Liver (tissue), 3 donors: ENCODE results near the gene KCNN3.

Source experiments
- EGR1 ChIP-seq, 2 donors: IDR thresholded peaks; 2 replicates each; pipeline ENCODE4 v1.6.1; 2016 to 2018; ENCODE audit warnings: antibody characterized with exemption in 2 of 2, low read depth in 2 of 2
- GABPA ChIP-seq, 2 donors: IDR thresholded peaks in 1 of 2; conservative IDR thresholded peaks in 1 of 2; 2 replicates each; pipeline ENCODE4 v1.6.1; 2016; ENCODE audit warnings: antibody characterized with exemption in 2 of 2, mild to moderate bottlenecking in 1 of 2, moderate library complexity in 1 of 2
- HNF4G ChIP-seq: IDR thresholded peaks from 2 replicates; pipeline ENCODE4 v1.6.1; 2016; ENCODE audit warnings: antibody characterized with exemption
- RAD21 ChIP-seq, 2 donors: IDR thresholded peaks; 2 replicates each; pipeline ENCODE4 v1.6.1; 2016; ENCODE audit warnings: antibody characterized with exemption in 2 of 2, mild to moderate bottlenecking in 2 of 2
- TAF1 ChIP-seq: conservative IDR thresholded peaks from 2 replicates; pipeline ENCODE4 v1.6.1; 2016; ENCODE audit warnings: antibody characterized with exemption, mild to moderate bottlenecking
- YY1 ChIP-seq: IDR thresholded peaks from 2 replicates; pipeline ENCODE4 v1.6.1; 2016; ENCODE audit warnings: antibody characterized with exemption, mild to moderate bottlenecking
- TF ChIP-seq, protein P1 (sequence below): fragments of 150-350 bp; IDR thresholded peaks from 2 replicates; pipeline ENCODE4 v1.5.1; 2017; ENCODE audit warnings: improper control_type of control experiment, low read depth, low read length; ENCODE audit not compliant: missing input control
- TF ChIP-seq, protein P2 (sequence below): IDR thresholded peaks from 2 replicates; pipeline ENCODE4 v1.6.1; 2016; ENCODE audit warnings: antibody characterized with exemption
- TF ChIP-seq, protein P3 (sequence below): IDR thresholded peaks from 2 replicates; pipeline ENCODE4 v1.6.1; 2016; ENCODE audit warnings: antibody characterized with exemption
- donor health status: healthy.
- donor health status: healthy.

DNA sequence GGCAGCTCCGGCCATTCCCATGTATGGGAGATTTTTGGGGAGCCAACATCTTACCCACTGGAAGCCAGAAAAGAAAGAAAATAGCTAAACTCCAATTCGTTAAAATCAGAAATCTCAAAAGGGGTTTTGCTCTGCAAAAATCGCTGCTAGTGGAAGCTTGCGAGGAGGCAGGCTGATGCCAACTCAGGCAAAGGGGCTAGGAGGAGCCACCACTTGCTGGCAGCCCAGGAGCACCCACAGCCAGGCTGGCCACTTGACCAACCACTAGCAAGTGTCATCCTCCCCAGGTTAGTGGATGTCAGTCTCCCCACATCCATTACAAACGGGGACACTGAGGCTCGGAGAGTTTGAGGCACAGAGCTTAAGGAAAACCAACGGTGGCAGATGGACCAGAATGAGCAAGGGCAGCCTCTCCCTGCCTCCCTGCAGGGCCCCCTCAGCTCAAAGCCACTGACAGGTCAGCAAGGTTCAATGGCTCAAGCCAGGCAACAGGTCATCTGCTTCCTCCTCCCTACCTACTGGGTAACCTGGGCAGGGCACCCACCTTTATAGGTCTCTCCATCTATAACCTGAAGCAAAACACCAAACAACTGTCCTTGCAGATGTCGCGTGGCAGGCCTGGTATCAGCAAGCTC lies 10.8 kb downstream of the KCNN3 start:
- TF ChIP-seq, protein P1, sequence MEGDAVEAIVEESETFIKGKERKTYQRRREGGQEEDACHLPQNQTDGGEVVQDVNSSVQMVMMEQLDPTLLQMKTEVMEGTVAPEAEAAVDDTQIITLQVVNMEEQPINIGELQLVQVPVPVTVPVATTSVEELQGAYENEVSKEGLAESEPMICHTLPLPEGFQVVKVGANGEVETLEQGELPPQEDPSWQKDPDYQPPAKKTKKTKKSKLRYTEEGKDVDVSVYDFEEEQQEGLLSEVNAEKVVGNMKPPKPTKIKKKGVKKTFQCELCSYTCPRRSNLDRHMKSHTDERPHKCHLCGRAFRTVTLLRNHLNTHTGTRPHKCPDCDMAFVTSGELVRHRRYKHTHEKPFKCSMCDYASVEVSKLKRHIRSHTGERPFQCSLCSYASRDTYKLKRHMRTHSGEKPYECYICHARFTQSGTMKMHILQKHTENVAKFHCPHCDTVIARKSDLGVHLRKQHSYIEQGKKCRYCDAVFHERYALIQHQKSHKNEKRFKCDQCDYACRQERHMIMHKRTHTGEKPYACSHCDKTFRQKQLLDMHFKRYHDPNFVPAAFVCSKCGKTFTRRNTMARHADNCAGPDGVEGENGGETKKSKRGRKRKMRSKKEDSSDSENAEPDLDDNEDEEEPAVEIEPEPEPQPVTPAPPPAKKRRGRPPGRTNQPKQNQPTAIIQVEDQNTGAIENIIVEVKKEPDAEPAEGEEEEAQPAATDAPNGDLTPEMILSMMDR, result no peak
- TF ChIP-seq, protein P2, sequence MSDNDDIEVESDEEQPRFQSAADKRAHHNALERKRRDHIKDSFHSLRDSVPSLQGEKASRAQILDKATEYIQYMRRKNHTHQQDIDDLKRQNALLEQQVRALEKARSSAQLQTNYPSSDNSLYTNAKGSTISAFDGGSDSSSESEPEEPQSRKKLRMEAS, result no peak
- no peak for TF ChIP-seq TAF1
- TF ChIP-seq HNF4G, result no peak
- TF ChIP-seq YY1, result no peak
- TF ChIP-seq EGR1 (IDR thresholded peaks at IDR 0.05; ENCODE audit: low read depth in 2 of 2), result no peak
- TF ChIP-seq GABPA (IDR thresholded peaks at IDR 0.05 in 1 of 2, conservative IDR thresholded peaks at IDR 0.05 in 1 of 2), result no peak
- TF ChIP-seq, protein P3, sequence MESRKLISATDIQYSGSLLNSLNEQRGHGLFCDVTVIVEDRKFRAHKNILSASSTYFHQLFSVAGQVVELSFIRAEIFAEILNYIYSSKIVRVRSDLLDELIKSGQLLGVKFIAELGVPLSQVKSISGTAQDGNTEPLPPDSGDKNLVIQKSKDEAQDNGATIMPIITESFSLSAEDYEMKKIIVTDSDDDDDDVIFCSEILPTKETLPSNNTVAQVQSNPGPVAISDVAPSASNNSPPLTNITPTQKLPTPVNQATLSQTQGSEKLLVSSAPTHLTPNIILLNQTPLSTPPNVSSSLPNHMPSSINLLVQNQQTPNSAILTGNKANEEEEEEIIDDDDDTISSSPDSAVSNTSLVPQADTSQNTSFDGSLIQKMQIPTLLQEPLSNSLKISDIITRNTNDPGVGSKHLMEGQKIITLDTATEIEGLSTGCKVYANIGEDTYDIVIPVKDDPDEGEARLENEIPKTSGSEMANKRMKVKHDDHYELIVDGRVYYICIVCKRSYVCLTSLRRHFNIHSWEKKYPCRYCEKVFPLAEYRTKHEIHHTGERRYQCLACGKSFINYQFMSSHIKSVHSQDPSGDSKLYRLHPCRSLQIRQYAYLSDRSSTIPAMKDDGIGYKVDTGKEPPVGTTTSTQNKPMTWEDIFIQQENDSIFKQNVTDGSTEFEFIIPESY, result no peak
- TF ChIP-seq RAD21 (IDR thresholded peaks at IDR 0.05), result no peak
